GM15510 (cell line): ENCODE results near the gene SHBG.

Source experiments
- POLR2A ChIP-seq: IDR thresholded peaks from 3 replicates; pipeline ENCODE4 v1.6.1; 2011; ENCODE audit warnings: borderline replicate concordance; ENCODE audit not compliant: insufficient read length; ENCODE audit errors: extremely low read depth

The SHBG gene, protein sequence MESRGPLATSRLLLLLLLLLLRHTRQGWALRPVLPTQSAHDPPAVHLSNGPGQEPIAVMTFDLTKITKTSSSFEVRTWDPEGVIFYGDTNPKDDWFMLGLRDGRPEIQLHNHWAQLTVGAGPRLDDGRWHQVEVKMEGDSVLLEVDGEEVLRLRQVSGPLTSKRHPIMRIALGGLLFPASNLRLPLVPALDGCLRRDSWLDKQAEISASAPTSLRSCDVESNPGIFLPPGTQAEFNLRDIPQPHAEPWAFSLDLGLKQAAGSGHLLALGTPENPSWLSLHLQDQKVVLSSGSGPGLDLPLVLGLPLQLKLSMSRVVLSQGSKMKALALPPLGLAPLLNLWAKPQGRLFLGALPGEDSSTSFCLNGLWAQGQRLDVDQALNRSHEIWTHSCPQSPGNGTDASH

DNA sequence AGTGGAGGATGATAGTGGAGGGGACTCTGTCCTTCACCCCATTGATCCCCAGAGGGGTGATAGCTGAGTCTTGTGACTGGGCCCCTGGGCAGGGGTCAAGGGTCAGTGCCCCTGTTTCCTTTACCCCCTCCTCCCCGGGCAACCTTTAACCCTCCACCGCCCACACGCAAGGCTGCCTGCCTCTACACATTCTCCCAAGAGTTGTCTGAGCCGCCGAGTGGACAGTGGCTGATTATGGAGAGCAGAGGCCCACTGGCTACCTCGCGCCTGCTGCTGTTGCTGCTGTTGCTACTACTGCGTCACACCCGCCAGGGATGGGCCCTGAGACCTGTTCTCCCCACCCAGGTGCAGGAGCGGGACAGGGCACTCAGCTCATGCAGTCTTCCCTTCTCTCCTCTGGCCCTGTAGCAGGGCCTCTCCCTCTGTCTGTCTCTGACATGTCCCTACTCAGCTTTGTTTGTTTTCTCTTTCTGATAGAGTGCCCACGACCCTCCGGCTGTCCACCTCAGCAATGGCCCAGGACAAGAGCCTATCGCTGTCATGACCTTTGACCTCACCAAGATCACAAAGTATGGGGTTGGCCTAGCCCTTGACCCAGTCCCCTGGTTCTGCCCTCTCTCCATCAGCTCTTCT lies at the start of gene SHBG:
TSS of gene SHBG (plus strand) at position 197 of the 633 bp plus-strand sequence. CDS start at position 235, 38 bp downstream.
- TF ChIP-seq POLR2A: no peak

- TF ChIP-seq POLR2A: no peak
Observed at GRCh38 chr17:7580604-7581575, 49.0 kb upstream of the SHBG start.

GRCh38 chr17:7582396-7583252 lies 47.3 kb upstream of the SHBG start:
- no peak for TF ChIP-seq POLR2A

- peak; percentile 85 for TF ChIP-seq POLR2A
Observed at GRCh38 chr17:7583253-7584109, 46.5 kb upstream of the SHBG start, which contains the start of gene MPDU1. Gene MPDU1, plus strand, starts transcription at chr17:7583852. Its CDS starts 11 bp downstream, at chr17:7583863.

- TF ChIP-seq POLR2A: no peak
Observed at GRCh38 chr17:7586673-7587419, 43.1 kb upstream of the SHBG start.

DNA sequence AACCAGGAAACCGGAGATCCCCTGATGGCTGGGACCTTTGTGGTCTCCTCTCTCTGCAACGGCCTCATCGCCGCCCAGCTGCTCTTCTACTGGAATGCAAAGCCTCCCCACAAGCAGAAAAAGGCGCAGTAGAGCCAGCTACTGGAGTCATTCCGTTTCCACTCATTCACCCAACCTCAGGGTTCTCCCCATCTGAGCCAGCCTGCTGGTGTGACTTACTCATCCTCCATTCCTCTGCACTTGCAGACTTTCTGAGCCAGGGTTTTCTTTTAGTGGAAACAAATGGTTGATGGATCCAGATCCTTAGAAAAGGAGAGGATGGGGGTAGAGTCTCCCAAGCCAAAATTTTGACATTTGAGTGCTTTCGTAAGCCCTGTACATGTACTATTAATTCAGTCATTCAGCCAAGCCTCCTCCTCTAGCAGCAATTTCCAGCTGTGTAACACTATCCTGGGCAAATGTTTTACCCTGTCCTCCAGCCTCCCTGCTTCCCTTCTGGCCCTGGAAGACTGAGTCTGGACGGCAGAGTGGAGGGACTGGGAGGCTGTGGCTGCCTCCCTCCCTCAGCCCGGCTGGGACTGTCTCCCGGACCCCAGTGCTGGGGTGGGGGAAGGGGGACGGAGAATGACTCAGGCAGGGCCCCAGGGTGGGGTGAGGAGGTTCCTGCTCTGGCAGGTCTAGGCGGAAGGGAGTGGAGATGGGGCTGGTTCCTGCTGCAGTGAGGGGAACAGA lies 42.3 kb upstream of the SHBG start:
- no peak for TF ChIP-seq POLR2A

- no peak for TF ChIP-seq POLR2A
Observed at GRCh38 chr17:7588553-7589203, 41.3 kb upstream of the SHBG start.

- TF ChIP-seq POLR2A: no peak
Observed at GRCh38 chr17:7589204-7589868, 40.6 kb upstream of the SHBG start.

GRCh38 chr17:7589891-7590691 lies 39.8 kb upstream of the SHBG start, which contains the start of gene SOX15:
Gene SOX15, minus strand, starts transcription at chr17:7590094. Its CDS starts 418 bp downstream, at chr17:7589676.
- no peak for TF ChIP-seq POLR2A

GRCh38 chr17:7590743-7591142 lies 39.2 kb upstream of the SHBG start:
- TF ChIP-seq POLR2A: no peak

- no peak for TF ChIP-seq POLR2A
Observed at GRCh38 chr17:7591596-7591995, 38.3 kb upstream of the SHBG start.
